CD4-positive, alpha-beta T cell treated with Interleukin-15 for 1 hour (primary cell): ENCODE measurements around the gene SMCR8.
"Not testable (repeated sequence)": the region's sequence is repeated elsewhere in the genome, so short reads cannot be mapped to it uniquely, and the experiment has no call there.

Experiments used
- DNase-seq: peaks from one replicate; pipeline ENCODE4 v3.0.0-alpha.2; 2020

Gene SMCR8

DNA sequence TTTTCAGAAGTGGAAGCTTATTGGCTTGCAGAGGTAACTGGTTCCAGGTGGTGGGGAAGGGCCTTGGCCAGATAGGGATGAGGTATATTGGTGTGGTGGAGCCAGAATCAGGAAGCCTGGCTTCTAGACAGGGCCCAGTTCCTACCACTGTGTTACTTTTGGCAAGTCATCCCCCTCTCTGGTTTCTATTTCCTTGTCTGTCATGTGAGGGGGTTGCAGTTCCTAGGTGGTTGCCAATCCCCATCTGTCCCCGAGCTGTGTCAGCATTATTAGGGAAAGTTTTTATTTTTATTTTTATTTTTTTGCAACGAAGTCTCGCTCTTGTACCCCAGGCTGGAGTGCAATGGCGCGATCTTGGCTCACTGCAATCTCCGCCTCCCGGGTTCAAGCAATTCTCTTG, 3.0 kb downstream of the SMCR8 start:
- DNase-seq = no peak

DNA sequence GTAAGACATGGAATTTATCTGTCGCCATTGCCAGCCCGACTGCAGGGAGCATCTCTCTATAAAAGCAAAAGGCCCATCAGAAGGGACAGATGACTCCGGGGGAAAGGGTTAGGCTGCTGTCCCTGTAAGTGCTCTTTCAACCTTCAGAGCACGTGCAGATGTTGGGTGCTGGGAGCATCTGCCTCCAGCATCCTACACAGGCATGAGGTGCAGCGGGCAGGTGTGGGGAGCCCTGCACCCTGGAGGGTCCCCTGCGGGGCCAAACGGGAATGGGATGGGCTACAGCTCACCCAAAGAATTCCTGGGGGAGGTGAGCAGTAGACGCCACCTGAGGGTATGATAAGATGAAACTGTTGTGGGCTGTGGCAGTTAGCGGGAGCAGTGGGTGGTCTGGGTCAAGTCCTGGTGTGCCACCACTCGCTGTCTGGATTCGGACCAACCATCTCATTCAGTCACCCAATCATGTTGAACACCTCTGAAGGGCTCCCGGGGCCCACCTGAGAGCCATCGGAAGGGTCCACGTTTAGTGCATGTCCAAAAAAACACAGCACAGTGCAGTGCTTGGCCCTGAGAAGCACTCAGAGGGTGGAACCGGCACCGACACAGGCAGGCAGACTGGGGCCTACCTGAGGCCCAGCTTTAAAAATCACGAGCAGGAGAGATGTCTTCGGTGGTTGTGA, 3.8 kb downstream of the SMCR8 start:
- no peak for DNase-seq

DNA sequence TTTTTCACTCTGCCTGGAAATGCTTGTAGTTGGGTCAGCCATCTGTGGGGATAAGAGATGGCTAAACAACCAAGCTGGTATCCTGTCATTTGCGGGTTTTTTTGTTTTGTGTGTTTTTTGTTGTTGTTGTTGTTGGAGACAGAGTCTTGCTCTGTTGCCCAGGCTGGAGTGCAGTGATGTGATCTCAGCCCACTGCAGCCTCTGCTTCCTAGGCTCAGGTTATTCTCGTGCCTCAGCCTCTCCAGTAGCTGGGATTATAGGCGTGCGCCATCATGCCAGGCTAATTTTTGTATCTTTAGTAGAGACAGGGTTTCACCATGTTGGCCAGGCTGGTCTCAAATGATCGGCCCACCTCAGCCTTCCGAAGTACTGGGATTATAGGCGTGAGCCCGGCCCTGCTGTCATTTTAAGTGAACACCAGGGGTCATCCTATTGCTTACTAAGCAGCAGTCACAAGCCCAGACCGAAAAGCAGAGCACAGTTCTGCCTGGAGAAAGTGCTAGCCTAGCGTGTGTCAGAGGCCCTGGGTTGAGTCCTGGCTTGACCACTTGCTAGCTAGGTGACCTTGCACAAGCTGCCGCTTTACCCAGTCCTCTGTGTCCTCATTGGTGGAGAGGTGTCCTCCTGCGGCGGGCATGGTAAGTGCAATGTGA, 4.6 kb downstream of the SMCR8 start:
- no peak for DNase-seq

DNA sequence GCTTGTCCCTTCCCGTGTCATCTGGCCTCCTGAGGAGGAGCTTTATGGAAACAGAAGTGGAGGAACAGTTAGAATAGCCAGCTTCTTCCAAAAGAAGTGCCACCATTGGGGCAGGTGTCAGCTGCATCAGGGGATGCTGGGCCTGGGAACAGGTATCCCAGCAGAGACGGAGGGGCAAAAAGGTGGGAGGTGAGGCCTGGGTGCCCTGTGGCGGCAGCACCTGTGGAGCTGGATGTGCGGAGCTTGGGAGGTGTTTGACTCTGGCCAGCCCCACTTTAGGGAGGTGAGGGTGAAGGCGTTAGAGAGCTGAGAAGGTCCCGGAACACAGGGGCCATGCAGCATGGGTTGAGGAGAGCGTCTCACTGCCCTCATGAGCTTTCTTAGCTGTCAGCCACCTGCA, 5.2 kb downstream of the SMCR8 start:
- no peak for DNase-seq

DNA sequence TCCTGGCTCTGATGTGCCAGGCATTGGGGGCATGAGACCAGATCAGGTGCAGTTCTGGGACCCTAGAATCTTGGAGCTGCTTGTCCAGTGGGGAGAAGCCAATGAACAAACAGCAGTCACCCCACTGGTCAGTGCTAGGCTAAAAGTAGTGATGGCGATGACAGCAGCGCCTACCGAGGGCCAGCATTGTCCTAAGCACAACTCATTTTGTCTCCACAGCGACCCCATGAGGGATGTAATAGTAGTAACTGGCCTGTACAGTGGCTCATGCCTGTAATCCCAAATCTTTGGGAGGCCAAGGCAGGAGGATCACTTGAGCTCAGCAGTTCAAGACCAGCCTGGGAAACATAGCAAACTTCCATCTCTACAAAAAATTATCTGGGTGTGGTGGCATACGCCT, 6.2 kb downstream of the SMCR8 start:
- no peak for DNase-seq

DNA sequence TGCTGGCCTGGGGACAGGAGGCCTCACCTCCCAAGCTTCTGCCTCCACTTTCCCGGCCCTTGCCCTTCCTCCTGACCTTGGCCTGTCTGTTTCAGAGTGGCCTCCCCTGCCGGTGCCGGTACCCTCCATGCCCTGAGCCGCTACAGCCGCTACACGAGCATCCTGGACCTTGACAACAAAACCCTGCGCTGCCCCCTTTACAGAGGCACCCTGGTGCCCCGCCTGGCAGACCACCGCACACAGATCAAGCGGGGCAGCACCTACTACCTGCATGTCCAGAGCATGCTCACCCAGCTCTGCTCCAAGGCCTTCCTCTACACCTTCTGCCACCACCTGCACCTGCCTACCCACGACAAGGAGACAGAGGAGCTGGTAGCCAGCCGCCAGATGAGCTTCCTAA, 7.4 kb downstream of the SMCR8 start:
- DNase-seq = no peak

DNA sequence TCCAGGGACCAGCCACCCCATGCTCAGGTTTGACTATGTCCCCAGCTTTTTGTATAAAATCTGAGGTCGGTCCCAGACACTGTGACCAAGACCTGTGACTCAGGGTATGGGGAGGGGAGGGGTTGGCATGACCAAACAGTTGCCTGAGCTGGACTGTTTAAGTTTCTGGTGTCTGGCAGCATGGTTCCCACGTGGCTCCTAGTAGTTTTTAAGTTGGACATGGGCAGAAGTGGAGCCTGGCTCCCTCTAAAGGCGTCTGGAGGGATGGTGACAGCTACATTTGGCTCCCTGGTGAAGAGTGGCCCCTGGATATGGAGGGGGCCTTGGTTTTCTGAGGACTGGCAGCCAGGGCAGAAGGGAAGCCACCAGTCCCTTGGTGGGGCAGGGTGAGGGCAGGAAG, 7.9 kb downstream of the SMCR8 start:
- no peak for DNase-seq

DNA sequence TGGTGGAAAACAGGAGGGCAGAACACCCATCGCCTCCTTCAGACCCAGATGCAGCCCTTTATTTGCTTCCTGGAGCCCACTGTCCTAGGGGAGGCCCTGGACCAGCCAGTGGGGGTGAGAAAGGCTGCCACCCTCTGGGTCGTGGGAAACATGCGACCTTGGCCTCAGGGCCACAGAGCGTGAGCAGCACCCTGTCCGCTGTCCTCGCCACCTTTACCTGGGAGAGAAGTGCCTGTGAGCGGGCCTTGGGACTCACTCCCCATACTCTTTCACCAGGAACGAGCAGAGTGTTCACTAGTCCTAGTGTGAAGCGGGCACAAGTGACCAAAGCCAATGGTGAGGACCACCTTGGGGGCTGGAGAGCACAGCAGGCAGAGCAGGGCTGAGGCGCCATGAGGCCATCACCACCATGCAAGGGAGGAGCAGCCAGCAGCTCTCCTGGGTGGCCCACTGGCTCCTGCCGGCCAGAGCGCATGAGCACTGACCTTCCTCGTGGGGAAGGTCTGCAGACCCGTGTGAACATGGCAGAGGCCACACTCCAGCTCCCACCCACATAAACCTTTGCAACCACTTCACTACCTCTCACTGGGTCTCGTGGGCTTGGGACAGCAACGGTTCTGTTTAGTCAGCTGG, 8.5 kb downstream of the SMCR8 start:
- DNase-seq = no peak

DNA sequence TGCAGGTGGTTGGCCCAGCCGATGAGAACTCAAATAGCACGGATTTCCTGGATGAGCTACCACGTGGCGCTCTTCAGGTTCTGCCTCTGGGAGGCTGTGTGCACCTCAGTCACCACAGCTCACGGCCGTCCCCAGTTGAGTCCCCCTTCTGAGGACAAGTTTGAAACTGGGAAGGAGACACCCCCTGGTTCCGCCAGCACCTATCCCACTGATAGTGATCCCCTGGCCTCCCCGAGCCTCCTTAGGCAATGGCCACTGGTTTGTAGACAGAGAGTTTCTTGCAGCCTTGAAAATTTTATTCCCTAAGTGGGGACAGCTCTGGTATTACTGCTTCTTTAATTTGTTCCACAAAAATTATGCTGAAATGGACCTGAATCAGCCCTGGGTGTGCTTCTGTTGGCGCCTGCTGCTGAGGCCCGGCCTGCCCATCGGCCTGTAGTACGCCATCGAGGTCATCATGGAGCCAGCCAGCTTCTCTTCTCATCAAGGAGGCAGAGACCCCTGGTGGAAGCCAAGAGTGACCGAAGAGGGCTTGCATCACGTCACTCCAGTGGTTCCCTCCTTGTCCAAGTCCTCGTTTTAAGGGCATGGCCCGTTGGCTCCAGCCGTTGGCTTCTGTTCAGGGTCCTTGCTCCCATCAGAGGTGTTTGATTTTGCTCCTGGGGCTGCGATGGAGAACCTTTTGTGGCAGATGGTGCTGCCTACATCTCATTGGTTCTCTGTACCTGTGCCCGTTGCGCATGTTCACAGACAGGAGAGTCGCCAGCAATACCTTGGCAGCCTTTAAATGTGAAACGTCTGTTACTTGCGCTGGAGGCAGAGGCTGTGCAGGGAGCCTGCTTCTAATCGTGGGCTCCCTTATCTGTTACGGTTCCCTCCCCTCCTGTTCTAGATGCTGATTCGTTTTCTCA, 9.3 kb downstream of the SMCR8 start:
- no peak for DNase-seq

DNA sequence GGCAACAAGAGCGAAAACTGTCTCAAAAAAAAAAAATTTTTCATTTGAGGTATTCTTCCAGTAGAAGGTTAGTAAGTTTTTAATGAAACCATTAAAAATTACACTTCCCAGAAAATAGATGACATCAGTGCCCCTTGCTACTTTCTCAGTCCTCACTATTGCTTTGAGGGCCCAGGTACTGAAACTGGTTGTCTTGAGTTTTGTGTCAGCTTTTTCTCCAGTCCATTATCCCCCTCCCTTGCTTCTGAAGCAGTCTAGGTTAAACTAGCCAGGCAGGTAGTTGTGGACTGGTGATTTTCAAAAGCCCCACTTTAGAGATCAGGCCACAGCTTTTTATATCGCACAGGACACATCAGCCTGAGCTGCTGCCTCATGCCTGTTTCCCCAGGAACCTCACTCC, 10.9 kb downstream of the SMCR8 start:
- DNase-seq = no peak

DNA sequence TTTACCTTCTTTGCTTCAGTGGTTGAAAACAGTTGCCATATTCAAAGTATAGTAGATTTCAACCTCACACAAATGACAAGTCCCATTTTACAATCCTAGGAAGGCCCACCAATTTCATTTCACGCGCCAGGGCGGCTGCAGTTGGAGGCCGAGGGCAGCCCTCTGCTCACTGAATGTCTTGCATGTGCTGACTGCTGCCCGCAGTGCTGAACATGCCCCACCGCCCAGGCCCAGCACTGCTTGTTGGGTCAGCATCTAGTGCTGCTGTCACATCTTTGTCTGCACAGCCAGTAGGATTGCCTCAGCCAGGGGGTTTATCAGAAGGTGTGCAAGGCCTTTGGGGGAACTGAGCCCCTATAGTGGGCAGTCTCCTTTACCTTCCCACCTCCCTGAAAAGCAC, 11.5 kb downstream of the SMCR8 start:
- DNase-seq = no peak

DNA sequence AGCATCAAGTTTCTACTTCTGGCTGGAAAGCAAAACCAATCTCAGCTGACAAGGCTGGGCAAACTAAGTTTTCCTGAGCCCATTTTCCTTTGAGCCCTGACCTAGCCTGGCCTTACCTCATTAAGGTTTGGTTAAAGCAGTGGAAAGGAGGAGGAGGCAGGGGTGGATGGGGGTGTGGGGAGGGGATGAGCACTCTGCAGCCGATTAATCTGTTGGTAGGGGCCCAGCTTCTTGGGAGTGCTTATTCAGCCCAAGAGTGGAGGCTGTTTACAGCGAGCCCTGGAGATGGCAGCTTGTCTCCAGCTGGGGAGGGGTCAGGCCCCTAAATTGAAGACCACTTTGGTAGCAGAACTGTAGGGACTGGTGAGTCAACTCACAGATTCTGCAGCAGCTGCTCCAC, 12.0 kb downstream of the SMCR8 start:
- no peak for DNase-seq

DNA sequence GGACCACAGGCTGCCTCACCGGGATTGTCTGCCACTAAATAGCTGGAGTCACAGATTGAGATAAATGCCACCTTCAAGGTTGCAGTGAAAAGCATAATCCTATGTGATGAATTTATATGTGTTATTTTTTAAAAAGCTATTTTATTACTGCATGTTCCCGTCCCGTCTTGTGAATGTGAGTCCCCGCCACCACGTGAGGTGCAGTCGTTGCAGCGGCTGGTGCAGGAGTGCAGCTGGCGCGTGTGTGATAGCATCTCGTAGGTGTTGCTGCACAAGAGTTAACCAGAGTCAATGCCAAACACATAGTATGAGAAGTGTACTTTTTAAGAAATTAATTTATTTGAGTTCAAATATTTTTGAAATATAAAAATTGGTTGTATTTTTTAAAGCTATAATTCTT, 12.5 kb downstream of the SMCR8 start:
- DNase-seq = no peak

DNA sequence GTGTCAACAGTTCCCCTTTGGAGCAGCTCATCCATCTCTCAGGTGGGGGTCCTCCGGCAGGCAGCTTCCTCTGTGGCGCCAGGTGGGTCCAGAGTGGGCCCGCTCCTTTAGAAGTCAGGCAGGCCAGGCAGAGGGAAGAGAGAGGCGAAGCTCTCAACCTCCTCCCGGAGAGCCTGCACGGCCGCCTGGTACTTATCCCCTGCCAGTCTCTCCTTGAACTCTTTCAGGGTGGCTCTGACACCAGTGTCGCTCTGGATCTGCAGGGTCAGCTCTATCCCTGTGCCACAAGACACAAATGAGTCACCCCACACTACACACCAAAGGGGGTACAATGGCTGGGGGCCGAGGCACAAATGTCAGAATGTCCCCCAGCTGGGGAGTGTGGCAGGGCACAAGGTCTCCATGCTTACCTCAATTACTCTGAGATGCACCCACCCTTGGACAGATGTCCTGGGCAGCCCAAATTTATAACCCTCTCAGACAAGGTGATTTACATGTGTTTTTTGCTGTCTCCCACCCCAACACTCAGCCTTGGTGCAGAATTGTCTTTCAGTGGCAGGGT, 13.6 kb downstream of the SMCR8 start:
- DNase-seq = no peak

DNA sequence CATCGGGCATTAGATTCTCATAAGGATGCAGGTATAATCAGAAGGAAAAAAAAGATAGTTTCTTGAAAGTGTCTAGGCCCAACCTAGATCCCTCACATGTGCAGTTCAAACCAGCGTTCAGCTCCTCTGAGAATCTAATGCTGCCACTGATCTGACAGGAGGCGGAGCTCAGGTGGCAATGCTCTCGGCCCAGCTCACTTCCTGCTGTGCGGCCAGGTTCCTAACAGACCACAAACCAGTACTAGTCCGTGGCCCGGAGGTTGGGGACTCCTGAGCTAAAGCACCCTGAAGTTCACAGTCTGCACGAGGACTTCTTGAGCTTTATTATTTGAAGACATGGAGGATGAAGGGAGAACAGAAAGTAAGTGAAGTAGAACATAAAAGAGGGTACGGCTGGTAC, 16.8 kb downstream of the SMCR8 start:
- DNase-seq = no peak

DNA sequence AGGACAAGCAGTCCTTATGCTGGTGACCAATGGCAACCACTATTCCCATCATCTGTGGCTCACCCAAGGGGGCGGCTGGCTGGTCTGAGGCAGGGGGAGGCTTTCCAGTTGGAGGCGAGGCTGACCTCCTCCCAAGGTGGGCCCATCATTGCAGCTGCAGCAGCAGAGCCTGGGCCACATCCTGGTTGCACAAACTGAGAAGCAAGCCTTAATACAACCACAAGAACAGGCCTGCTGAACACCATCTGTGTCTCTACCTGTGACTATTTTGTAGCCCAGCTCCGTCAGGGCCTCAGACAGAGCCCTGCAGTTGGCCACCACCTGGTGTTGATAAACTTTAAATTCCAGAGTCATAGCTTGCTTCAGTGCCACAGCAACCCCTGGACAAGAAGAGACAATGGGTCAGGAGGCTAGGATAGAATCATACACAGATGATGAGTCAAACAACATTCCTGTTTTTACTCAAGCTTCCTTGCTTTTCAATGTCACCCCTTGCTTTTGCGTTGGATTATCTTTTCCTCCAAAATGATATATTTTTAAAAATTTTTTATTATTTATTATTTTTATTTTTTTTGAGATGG, 17.9 kb downstream of the SMCR8 start:
- no peak for DNase-seq

DNA sequence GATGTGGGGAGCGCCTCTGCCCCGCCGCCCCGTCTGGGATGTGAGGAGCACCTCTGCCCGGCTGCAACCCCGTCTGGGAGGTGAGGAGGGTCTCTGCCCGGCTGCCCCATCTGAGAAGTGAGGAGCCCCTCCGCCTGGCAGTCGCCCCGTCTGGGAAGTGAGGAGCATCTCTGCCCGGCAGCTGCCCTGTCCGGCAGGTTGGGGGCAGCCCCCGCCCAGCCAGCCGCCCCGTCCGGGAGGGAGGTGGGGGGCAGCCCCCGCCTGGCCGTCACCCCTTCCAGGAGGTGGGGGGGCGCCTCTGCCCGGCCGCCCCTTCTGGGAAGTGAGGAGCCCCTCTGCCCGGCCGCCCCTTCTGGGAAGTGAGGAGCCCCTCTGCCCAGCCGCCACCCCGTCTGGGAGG, 23.1 kb downstream of the SMCR8 start:
- DNase-seq = not testable (repeated sequence)

DNA sequence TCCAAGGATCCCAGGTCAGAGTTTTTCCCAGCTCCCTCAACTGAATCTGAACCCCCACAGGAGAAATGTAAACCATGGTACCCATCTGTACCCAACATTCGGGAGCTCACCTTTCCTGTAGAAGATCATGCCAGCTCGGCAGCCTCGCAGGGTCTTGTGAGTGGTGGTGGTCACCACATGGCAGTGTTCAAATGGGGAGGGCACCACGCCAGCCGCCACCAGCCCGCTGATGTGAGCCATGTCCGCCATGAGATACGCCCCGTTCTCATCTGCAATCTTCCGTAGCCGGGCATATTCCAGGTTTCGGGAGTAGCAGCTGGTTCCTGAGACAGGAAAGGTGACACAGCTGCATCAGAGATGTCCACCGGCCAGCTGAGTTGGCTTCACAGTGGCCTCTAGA, 24.8 kb downstream of the SMCR8 start:
- no peak for DNase-seq

DNA sequence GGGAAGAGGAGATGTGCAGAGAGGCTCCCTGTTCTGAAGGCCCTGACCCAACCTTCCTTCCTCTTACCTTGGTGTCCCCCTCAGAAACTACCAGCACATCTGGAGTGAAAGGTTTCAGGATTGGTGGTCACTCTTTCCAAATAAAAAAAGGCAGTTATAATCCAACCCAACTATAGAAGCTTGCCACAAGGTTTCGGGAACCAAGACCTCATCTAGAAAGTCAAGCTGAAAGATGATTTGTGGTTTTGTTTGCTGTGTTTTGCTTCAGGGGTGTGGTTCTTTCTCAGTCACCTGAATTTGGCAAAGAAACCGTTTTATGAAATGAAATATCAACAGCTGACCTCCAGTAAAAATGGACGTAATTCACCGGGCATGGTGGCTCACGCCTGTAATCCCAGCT, 28.9 kb downstream of the SMCR8 start:
- no peak for DNase-seq

DNA sequence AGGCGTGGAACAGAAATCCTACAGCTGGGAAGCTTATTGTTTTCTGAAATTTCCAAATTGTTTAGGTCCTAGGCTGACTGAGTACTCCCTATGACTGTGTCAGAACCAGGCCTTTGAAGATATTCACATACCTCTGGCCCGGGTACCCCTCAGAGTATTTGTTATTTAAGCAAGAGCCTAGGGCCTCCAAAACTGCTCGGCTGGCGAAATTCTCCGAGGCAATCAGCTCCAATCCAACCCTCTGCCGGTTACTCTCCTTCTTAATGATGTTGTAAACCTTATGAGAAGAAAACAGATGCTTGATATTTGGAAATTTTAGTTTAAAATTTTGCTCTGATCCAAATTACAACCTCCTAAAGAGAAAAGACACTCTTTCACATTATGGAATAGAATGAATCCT, 38.4 kb downstream of the SMCR8 start:
- DNase-seq = no peak

DNA sequence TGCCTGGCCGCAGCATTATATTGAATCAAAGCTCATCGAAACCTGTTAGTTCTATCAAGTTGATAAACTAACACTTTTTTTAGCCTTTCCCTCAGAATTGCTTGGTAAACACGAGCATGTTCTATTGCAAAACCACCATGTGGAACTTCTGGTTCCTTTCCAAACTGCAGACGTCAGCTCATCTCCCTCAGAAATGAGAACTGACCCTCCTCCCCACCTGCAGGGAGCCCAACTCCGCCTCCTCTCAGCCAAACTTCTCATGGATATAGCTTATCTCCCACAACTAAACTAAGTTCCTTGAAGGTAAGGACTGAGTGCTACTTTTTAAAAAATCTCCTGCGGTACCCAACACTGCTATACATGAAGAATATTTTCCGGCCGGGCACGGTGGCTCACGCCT, 41.5 kb downstream of the SMCR8 start:
- no peak for DNase-seq

DNA sequence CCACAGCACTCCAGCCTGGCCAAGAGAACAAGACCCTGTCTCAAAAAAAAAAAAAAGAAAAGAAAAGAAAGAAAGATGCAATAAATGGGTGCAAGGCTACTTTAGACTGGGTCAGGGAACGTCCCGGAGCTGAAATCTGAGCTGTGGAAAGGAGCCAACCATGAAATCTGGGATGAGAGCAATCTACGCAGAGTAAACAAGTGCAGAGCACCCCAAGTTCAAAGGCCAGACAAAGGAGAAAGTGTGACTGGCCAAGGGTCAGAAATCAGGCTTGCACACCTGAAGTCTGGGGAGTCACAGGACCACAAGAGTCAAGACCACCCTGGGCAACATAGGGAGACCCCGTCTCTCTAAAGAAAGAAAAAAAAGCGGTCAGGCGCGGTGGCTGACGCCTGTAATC, 45.4 kb downstream of the SMCR8 start:
- DNase-seq = no peak
